ENCODE results near the gene ZBTB44.

DNA sequence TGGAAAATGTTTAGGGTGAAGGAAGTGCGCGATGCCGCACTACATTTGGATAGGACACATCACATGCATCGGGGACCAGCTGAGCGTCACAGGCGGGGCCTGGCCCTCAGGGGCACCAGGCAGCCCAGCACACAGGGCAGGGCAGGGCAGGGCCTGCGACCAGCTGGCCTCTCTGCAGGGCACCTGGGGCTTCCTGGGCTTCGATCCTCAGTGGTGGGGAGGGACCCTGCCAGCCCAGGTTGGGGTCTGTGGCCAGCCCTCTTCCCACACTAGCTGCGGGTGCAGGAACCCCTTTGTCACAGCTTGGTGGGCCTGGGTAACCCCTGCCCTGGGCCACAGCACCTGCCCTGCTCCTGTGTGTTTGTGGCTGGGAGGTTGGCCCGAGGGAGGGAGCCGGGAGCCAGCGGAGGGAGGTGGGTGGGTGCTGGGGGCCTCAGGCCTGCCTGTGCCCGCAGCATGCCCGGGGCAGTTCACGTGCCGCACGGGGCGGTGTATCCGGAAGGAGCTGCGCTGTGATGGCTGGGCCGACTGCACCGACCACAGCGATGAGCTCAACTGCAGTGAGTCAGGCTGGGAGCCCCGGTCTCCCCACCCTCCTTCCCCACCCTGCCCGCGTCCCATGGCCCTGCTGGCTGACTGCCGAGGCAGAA, 117.2 kb downstream of the ZBTB44 start:
- TF ChIP-seq GATA2 (IDR thresholded peaks at IDR 0.05; ENCODE audit: low read depth, low read length) = no peak
- TF ChIP-seq GATA3 (IDR thresholded peaks at IDR 0.05; ENCODE audit: low read depth, low read length) = no peak
